GM23338 (cell line): ENCODE results near the gene SARS2. TPM values are rescaled to one million over a fixed set of nuclear protein-coding genes. Genes with fewer than 3 reads are reported as not detected.

ENCODE experiments used
- ATAC-seq: fragments of 200-7000 bp; cut with Tn5 transposase; 3 replicates; pipeline ENCODE4 v1.9.1; 2020
- DNase-seq: peaks from one replicate; pipeline ENCODE4 v3.0.0-alpha.2; 2015; ENCODE audit warnings: low spot score
- H2AFZ ChIP-seq: fragments of 200-600 bp; sonication (generic); 2 replicates; pipeline ENCODE4 v1.8.0; 2016; ENCODE audit warnings: antibody characterized with exemption, mild to moderate bottlenecking, moderate library complexity
- H3F3A ChIP-seq: fragments of 200-600 bp; sonication (generic); replicated peaks from 2 replicates; pipeline ENCODE4 v1.8.0; 2017; ENCODE audit warnings: antibody characterized with exemption, mixed run types, low read depth
- H3K27ac ChIP-seq: fragments of 200-600 bp; sonication (generic); 2 replicates; pipeline ENCODE4 v1.6.1; 2016; ENCODE audit warnings: low read depth
- H3K27me3 ChIP-seq: fragments of 200-600 bp; sonication (generic); 2 replicates; pipeline ENCODE4 v1.8.0; 2016; ENCODE audit warnings: mild to moderate bottlenecking, mixed run types, moderate library complexity; ENCODE audit not compliant: insufficient read depth
- H3K36me3 ChIP-seq: fragments of 200-600 bp; sonication (generic); 2 replicates; pipeline ENCODE4 v1.8.0; 2016; ENCODE audit warnings: mild to moderate bottlenecking; ENCODE audit not compliant: insufficient read depth
- H3K4me1 ChIP-seq: fragments of 200-600 bp; sonication (generic); 2 replicates; pipeline ENCODE4 v1.8.0; 2016; ENCODE audit warnings: mild to moderate bottlenecking, moderate library complexity; ENCODE audit not compliant: insufficient read depth
- H3K4me2 ChIP-seq: fragments of 200-600 bp; sonication (generic); 2 replicates; pipeline ENCODE4 v1.7.1; 2017; ENCODE audit warnings: mixed run types
- H3K4me3 ChIP-seq: fragments of 200-600 bp; sonication (generic); 2 replicates; pipeline ENCODE4 v1.6.1; 2016; ENCODE audit warnings: mixed run types
- H3K79me2 ChIP-seq: fragments of 200-600 bp; sonication (generic); replicated peaks from 2 replicates; pipeline ENCODE4 v1.8.0; 2017; ENCODE audit warnings: mild to moderate bottlenecking; ENCODE audit not compliant: insufficient read depth
- H3K9me2 ChIP-seq: fragments of 200-600 bp; sonication (generic); 2 replicates; pipeline ENCODE4 v1.8.0; 2017; ENCODE audit not compliant: insufficient read depth
- H4K20me1 ChIP-seq: fragments of 200-600 bp; sonication (generic); replicated peaks from 2 replicates; pipeline ENCODE4 v1.8.0; 2017; ENCODE audit warnings: mild to moderate bottlenecking; ENCODE audit not compliant: insufficient read depth
- H3K27ac Mint-ChIP-seq: 2 replicates; pipeline ENCODE4 v1.8.0; 2020; ENCODE audit warnings: inconsistent platforms, mild to moderate bottlenecking, moderate library complexity, mixed read lengths
- H3K27me3 Mint-ChIP-seq: 3 replicates; pipeline ENCODE4 v1.8.0; 2022; ENCODE audit warnings: low read depth, mild to moderate bottlenecking, moderate library complexity, mixed read lengths, inconsistent platforms; ENCODE audit not compliant: insufficient read depth, poor library complexity
- H3K36me3 Mint-ChIP-seq: 3 replicates; pipeline ENCODE4 v1.8.0; 2021; ENCODE audit warnings: low read depth, mild to moderate bottlenecking, inconsistent platforms, moderate library complexity, mixed read lengths
- H3K4me1 Mint-ChIP-seq: 3 replicates; pipeline ENCODE4 v1.8.0; 2020; ENCODE audit warnings: mild to moderate bottlenecking, inconsistent platforms, mixed read lengths
- H3K4me3 Mint-ChIP-seq: 3 replicates; pipeline ENCODE4 v1.8.0; 2021; ENCODE audit warnings: moderate library complexity, mild to moderate bottlenecking, inconsistent platforms, mixed read lengths
- H3K9me3 Mint-ChIP-seq: 3 replicates; pipeline ENCODE4 v1.8.0; 2020; ENCODE audit warnings: moderate library complexity, mild to moderate bottlenecking, inconsistent platforms, mixed read lengths
- CREB1 ChIP-seq: fragments of 250-450 bp; sonication (Bioruptor Pico); IDR thresholded peaks from 2 replicates; pipeline ENCODE4 v1.5.0; 2020; ENCODE audit warnings: low read depth, mild to moderate bottlenecking, moderate library complexity
- CTCF ChIP-seq, 2 experiments: fragments of 200-600 bp in 1 of 2; sonication (generic) in 1 of 2; conservative IDR thresholded peaks; 2 replicates each; pipeline versions ENCODE4 v1.5.1 to v1.6.1; 2016 to 2017; ENCODE audit warnings: antibody characterized with exemption in 2 of 2, low read depth in 2 of 2, mild to moderate bottlenecking in 2 of 2, moderate library complexity in 1 of 2
- EZH2 ChIP-seq: fragments of 200-600 bp; sonication (generic); IDR thresholded peaks from one replicate; pipeline ENCODE4 v1.8.0; 2017; ENCODE audit warnings: antibody characterized with exemption, mild to moderate bottlenecking, low read depth; ENCODE audit not compliant: unreplicated experiment
- EZH2phosphoT487 ChIP-seq: fragments of 200-600 bp; sonication (generic); IDR thresholded peaks from one replicate; pipeline ENCODE4 v1.8.1; 2018; ENCODE audit warnings: antibody characterized with exemption; ENCODE audit not compliant: unreplicated experiment
- JUNB ChIP-seq: IDR thresholded peaks from one replicate; pipeline ENCODE4 v1.6.1; 2016; ENCODE audit warnings: antibody characterized with exemption; ENCODE audit not compliant: unreplicated experiment
- NANOG ChIP-seq: IDR thresholded peaks from 2 replicates; pipeline ENCODE4 v1.6.1; 2016; ENCODE audit warnings: antibody characterized with exemption, borderline replicate concordance
- POLR2AphosphoS5 ChIP-seq: IDR thresholded peaks from 2 replicates; pipeline ENCODE4 v1.6.1; 2016; ENCODE audit warnings: antibody characterized with exemption, low read depth
- REST ChIP-seq: IDR thresholded peaks from one replicate; pipeline ENCODE4 v1.6.1; 2018; ENCODE audit warnings: antibody characterized with exemption; ENCODE audit not compliant: unreplicated experiment
- STAT1 ChIP-seq: IDR thresholded peaks from one replicate; pipeline ENCODE4 v1.6.1; 2016; ENCODE audit warnings: antibody characterized with exemption; ENCODE audit not compliant: unreplicated experiment
- ZNF114 ChIP-seq: fragments of 250-450 bp; sonication (Bioruptor Pico); IDR thresholded peaks from 2 replicates; pipeline ENCODE4 v1.5.0; 2020; ENCODE audit warnings: mild to moderate bottlenecking, moderate library complexity
- ZNF331 ChIP-seq: fragments of 250-450 bp; sonication (Bioruptor Pico); IDR thresholded peaks from 2 replicates; pipeline ENCODE4 v1.5.0; 2020; ENCODE audit warnings: low read depth, mild to moderate bottlenecking, moderate library complexity
- polyA plus RNA-seq: library from polyadenylated mRNA; unstranded; fragments of >200 nt; fragmentation: Nextera tagmentation; extraction: Ambion mirVana; gene quantifications from 2 replicates; pipeline ENCODE4 v1.2.1, GENCODE V29; 2016
- total RNA-seq: library from RNA; depleted of rRNA; stranded (reverse); fragments of >200 nt; shearing (Covaris generic); gene quantifications from 2 replicates; pipeline ENCODE4 v1.2.3, GENCODE V29; 2014
- TF ChIP-seq, protein P1 (sequence below): fragments of 250-450 bp; sonication (Bioruptor Pico); IDR thresholded peaks from 2 replicates; pipeline ENCODE4 v1.5.0; 2020; ENCODE audit warnings: mild to moderate bottlenecking, moderate library complexity
- TF ChIP-seq, protein P2 (sequence below): IDR thresholded peaks from 2 replicates; pipeline ENCODE4 v1.6.1; 2016; ENCODE audit warnings: antibody characterized with exemption

Gene SARS2
- total and polyA plus RNA-seq, 2 experiments from 2014 or later, result 70.6 to 75.7 TPM

- Histone ChIP-seq H3K4me2 (peak overlapping the region; percentile 99), H4K20me1 (peaks cover 9% of the 10 kb centered on the region; the same call in 1 of the 2 replicates), H3K27me3 (no peaks in the 10 kb centered on the region), H3F3A (peaks cover 4% of the 10 kb centered on the region; the same call in 1 of the 2 replicates), H3K79me2 (peaks cover 43% of the 10 kb centered on the region), H3K4me3 (peak overlapping the region; percentile 100), H3K9me2 (no peaks in the 10 kb centered on the region), H3K4me1 (peaks cover 8% of the 10 kb centered on the region), H2AFZ (no peak overlapping the region), H3K36me3 (peaks cover 10% of the 10 kb centered on the region; the same call in 1 of the 2 replicates), H3K27ac (no peak overlapping the region)
- Mint-ChIP-seq H3K36me3 (peaks cover 68% of the 10 kb centered on the region), H3K9me3 (peaks cover 32% of the 10 kb centered on the region), H3K4me1 (peaks cover 8% of the 10 kb centered on the region; the same call in 2 of the 3 replicates), H3K4me3 (peak overlapping the region; percentile 100), H3K27ac (peak overlapping the region; percentile 99; the same call in 1 of the 2 replicates), H3K27me3 (peaks cover 6% of the 10 kb centered on the region)
- TF ChIP-seq, protein P1, sequence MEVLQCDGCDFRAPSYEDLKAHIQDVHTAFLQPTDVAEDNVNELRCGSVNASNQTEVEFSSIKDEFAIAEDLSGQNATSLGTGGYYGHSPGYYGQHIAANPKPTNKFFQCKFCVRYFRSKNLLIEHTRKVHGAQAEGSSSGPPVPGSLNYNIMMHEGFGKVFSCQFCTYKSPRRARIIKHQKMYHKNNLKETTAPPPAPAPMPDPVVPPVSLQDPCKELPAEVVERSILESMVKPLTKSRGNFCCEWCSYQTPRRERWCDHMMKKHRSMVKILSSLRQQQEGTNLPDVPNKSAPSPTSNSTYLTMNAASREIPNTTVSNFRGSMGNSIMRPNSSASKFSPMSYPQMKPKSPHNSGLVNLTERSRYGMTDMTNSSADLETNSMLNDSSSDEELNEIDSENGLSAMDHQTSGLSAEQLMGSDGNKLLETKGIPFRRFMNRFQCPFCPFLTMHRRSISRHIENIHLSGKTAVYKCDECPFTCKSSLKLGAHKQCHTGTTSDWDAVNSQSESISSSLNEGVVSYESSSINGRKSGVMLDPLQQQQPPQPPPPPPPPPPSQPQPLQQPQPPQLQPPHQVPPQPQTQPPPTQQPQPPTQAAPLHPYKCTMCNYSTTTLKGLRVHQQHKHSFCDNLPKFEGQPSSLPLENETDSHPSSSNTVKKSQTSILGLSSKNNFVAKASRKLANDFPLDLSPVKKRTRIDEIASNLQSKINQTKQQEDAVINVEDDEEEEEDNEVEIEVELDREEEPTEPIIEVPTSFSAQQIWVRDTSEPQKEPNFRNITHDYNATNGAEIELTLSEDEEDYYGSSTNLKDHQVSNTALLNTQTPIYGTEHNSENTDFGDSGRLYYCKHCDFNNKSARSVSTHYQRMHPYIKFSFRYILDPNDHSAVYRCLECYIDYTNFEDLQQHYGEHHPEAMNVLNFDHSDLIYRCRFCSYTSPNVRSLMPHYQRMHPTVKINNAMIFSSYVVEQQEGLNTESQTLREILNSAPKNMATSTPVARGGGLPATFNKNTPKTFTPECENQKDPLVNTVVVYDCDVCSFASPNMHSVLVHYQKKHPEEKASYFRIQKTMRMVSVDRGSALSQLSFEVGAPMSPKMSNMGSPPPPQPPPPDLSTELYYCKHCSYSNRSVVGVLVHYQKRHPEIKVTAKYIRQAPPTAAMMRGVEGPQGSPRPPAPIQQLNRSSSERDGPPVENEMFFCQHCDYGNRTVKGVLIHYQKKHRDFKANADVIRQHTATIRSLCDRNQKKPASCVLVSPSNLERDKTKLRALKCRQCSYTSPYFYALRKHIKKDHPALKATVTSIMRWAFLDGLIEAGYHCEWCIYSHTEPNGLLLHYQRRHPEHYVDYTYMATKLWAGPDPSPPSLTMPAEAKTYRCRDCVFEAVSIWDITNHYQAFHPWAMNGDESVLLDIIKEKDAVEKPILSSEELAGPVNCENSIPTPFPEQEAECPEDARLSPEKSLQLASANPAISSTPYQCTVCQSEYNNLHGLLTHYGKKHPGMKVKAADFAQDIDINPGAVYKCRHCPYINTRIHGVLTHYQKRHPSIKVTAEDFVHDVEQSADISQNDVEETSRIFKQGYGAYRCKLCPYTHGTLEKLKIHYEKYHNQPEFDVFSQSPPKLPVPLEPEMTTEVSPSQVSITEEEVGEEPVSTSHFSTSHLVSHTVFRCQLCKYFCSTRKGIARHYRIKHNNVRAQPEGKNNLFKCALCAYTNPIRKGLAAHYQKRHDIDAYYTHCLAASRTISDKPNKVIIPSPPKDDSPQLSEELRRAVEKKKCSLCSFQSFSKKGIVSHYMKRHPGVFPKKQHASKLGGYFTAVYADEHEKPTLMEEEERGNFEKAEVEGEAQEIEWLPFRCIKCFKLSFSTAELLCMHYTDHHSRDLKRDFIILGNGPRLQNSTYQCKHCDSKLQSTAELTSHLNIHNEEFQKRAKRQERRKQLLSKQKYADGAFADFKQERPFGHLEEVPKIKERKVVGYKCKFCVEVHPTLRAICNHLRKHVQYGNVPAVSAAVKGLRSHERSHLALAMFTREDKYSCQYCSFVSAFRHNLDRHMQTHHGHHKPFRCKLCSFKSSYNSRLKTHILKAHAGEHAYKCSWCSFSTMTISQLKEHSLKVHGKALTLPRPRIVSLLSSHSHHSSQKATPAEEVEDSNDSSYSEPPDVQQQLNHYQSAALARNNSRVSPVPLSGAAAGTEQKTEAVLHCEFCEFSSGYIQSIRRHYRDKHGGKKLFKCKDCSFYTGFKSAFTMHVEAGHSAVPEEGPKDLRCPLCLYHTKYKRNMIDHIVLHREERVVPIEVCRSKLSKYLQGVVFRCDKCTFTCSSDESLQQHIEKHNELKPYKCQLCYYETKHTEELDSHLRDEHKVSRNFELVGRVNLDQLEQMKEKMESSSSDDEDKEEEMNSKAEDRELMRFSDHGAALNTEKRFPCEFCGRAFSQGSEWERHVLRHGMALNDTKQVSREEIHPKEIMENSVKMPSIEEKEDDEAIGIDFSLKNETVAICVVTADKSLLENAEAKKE (CRISPR knock-in tag), result no peak
- TF ChIP-seq CREB1 (CRISPR knock-in tag) (no peak), POLR2AphosphoS5 (no peak), JUNB (no peak), ZNF114 (CRISPR knock-in tag) (no peak), ZNF331 (CRISPR knock-in tag) (no peak), REST (no peak), STAT1 (no peak), EZH2phosphoT487 (no peak), EZH2 (no peak), CTCF (conservative IDR thresholded peaks at IDR 0.05; ENCODE audit: low read depth in 2 of 2) (no peak), NANOG (no peak)
- TF ChIP-seq, protein P2, sequence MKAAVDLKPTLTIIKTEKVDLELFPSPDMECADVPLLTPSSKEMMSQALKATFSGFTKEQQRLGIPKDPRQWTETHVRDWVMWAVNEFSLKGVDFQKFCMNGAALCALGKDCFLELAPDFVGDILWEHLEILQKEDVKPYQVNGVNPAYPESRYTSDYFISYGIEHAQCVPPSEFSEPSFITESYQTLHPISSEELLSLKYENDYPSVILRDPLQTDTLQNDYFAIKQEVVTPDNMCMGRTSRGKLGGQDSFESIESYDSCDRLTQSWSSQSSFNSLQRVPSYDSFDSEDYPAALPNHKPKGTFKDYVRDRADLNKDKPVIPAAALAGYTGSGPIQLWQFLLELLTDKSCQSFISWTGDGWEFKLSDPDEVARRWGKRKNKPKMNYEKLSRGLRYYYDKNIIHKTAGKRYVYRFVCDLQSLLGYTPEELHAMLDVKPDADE, result no peak
- DNase-seq (no peak), ATAC-seq (no peak)
Measured at GRCh38 chr19:38931521-38931793, 894 bp upstream of the SARS2 start.
